Neutrophil (primary cell): ENCODE measurements around the gene PGAM1.
"Not testable (repeated sequence)": the region's sequence is repeated elsewhere in the genome, so short reads cannot be mapped to it uniquely, and the experiment has no call there.

Experiments
- H3K27ac ChIP-seq: fragments of 200-600 bp; sonication (generic); 2 replicates; pipeline ENCODE4 v1.5.1; 2016; ENCODE audit warnings: mild to moderate bottlenecking, moderate library complexity
- H3K27me3 ChIP-seq: fragments of 200-600 bp; sonication (generic); 2 replicates; pipeline ENCODE4 v1.6.0; 2016; ENCODE audit warnings: mild to moderate bottlenecking
- H3K36me3 ChIP-seq: fragments of 200-600 bp; sonication (generic); 2 replicates; pipeline ENCODE4 v1.5.1; 2017
- H3K4me1 ChIP-seq, 2 experiments: fragments of 200-600 bp in 1 of 2; sonication (generic) in 1 of 2; 1 replicate in 1 of 2; 2 replicates in 1 of 2; pipeline versions ENCODE4 v1.5.1 to v1.6.1; 2013 to 2016; ENCODE audit warnings: low read depth in 1 of 2, low read length in 1 of 2, mild to moderate bottlenecking in 1 of 2, moderate library complexity in 1 of 2; ENCODE audit not compliant: control insufficient read depth in 1 of 2, insufficient read depth in 1 of 2
- H3K4me3 ChIP-seq, 2 experiments: fragments of 200-600 bp in 1 of 2; sonication (generic) in 1 of 2; 1 replicate in 1 of 2; 2 replicates in 1 of 2; pipeline ENCODE4 v1.5.1; 2013 to 2016; ENCODE audit warnings: low read depth in 1 of 2, low read length in 1 of 2, mild to moderate bottlenecking in 1 of 2, moderate library complexity in 1 of 2
- H3K9me3 ChIP-seq: fragments of 200-600 bp; sonication (generic); 2 replicates; pipeline ENCODE4 v1.5.1; 2016
- TF ChIP-seq, protein P1 (sequence below): fragments of 200-600 bp; sonication (generic); IDR thresholded peaks from 2 replicates; pipeline ENCODE4 v1.5.1; 2016; ENCODE audit warnings: antibody characterized with exemption

The PGAM1 gene

DNA sequence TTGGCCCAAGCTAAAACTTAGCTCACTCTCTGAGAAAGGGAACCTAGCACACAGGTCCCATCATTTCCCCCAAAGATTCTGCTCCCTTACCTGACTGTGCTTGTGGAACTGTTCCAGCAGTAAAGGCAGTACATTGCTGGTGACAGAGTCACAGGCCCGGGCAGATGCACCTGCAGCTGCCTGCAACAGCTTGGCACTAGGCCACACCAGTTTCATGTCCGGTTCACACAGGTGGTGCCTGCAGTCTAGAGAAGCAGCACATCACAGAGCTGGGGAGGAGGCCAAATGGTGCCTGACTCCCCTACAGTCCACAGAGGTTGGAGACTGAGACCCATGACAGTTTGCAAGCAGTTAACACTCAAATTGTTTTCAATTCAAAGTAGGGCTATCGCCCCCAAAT, 42.2 kb downstream of the PGAM1 start:
- TF ChIP-seq, protein P1, sequence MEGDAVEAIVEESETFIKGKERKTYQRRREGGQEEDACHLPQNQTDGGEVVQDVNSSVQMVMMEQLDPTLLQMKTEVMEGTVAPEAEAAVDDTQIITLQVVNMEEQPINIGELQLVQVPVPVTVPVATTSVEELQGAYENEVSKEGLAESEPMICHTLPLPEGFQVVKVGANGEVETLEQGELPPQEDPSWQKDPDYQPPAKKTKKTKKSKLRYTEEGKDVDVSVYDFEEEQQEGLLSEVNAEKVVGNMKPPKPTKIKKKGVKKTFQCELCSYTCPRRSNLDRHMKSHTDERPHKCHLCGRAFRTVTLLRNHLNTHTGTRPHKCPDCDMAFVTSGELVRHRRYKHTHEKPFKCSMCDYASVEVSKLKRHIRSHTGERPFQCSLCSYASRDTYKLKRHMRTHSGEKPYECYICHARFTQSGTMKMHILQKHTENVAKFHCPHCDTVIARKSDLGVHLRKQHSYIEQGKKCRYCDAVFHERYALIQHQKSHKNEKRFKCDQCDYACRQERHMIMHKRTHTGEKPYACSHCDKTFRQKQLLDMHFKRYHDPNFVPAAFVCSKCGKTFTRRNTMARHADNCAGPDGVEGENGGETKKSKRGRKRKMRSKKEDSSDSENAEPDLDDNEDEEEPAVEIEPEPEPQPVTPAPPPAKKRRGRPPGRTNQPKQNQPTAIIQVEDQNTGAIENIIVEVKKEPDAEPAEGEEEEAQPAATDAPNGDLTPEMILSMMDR = no peak
- Histone ChIP-seq H3K4me1 (peaks cover 0 to 10% of the 10 kb centered on the region in 2 experiments), H3K4me3 (no peak overlapping the region), H3K27ac (no peak overlapping the region), H3K36me3 (peaks cover 69% of the 10 kb centered on the region), H3K27me3 (no peaks in the 10 kb centered on the region), H3K9me3 (no peaks in the 10 kb centered on the region)

DNA sequence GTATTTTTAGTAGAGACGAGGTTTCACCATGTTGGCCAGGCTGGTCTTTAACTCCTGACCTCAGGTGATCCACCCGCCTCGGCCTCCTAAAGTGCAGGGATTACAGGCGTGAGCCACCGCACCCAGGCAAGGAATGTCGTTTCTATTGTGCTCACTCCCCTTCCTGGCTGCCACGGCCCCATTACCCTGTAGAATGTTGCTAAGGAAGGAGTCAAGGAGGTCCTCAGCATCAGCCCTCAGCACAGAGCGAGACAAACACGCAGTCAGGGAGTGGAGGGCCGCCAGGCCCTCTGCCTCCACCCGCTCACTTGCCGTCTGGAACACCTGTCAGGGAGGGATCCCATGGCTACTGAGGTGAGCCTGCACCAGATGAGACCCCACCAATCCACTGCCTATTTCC, 42.8 kb downstream of the PGAM1 start:
- H3K36me3 ChIP-seq = peaks cover 75% of the 10 kb centered on the region
- H3K9me3 ChIP-seq, H3K4me1 ChIP-seq, H3K27ac ChIP-seq, H3K27me3 ChIP-seq, H3K4me3 ChIP-seq: not testable (repeated sequence)

DNA sequence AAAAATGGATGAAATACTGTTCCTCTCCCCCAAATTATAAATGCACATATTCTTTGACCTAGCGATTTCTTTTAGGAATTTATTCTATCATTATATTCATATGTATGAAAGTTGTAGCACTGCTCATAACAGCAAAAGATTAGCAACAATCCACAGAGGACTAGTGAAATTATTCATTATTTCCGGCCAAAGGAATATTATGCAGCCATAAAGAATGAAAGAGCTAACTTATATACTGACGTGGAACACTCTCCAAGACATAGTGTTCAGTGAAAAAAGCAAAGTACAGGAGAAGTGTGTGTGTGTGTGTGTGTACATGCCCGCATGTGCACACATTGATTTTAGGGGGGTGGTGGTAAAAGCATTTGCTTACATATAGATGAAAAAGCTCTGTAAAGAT, 48.9 kb downstream of the PGAM1 start:
- no peaks in the 10 kb centered on the region for H3K27me3 ChIP-seq
- peaks cover 55% of the 10 kb centered on the region for H3K36me3 ChIP-seq
- TF ChIP-seq, protein P1 = no peak
- no peak overlapping the region for H3K4me3 ChIP-seq
- H3K27ac ChIP-seq = peak overlapping the region; percentile 64
- peaks cover 14 to 17% of the 10 kb centered on the region in 2 experiments for H3K4me1 ChIP-seq
- no peaks in the 10 kb centered on the region for H3K9me3 ChIP-seq

DNA sequence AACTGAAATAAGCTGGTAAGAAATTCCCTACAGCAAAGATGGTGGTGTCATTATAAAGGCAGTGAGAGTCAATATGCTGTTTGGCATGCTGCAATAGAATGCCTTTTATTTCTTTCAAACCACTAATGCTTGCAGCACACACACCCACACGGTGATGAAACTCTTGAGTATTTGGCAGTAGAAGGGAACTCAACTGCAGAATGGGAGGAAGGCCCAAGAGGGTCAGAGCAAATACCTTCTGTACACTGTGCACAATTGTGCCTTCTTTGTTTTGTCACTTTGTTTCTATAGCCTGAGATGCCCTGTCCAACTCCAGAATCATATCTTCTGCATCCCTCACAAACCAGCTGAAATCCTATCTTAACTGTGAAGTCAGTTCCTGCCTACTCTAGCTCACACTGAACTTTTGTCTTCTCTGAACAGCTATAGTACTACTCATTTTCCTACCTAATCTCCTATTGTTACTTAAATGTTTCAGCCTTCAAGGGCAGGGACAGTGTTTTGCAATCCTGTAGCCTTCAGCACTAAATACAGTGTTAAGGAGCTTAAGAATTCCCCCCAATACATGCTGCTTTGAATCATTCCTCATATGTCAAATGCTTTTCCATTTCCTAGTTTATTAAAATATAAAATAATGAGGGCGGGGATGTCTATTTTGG, 50.1 kb downstream of the PGAM1 start:
- TF ChIP-seq, protein P1 = no peak
- Histone ChIP-seq H3K4me1 (peaks cover 14 to 17% of the 10 kb centered on the region in 2 experiments), H3K27ac (peak overlapping the region; percentile 64), H3K4me3 (no peak overlapping the region), H3K9me3 (no peaks in the 10 kb centered on the region), H3K27me3 (no peaks in the 10 kb centered on the region), H3K36me3 (peaks cover 55% of the 10 kb centered on the region)

DNA sequence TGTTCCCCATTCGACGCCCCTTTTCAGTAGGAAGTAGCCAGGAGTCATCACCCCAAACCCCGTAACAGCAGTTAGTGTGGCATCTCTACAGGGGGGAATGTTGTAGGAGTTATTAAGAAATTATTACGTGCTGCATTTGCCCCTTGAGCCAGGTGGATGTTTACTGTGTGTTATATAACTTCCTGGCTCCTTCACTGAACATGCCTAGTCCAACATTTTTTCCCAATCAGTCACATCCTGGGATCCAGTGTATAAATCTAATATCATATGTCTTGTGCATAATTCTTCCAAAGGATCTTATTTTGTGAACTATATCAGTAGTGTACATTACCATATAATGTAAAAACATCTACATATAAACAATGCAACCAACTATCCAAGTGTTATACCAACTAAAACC, 53.4 kb downstream of the PGAM1 start:
- H3K36me3 ChIP-seq = peaks cover 42% of the 10 kb centered on the region
- not testable (repeated sequence) for H3K27ac ChIP-seq, H3K4me3 ChIP-seq, H3K9me3 ChIP-seq, H3K27me3 ChIP-seq
- H3K4me1 ChIP-seq = peaks cover 14 to 17% of the 10 kb centered on the region in 2 experiments

DNA sequence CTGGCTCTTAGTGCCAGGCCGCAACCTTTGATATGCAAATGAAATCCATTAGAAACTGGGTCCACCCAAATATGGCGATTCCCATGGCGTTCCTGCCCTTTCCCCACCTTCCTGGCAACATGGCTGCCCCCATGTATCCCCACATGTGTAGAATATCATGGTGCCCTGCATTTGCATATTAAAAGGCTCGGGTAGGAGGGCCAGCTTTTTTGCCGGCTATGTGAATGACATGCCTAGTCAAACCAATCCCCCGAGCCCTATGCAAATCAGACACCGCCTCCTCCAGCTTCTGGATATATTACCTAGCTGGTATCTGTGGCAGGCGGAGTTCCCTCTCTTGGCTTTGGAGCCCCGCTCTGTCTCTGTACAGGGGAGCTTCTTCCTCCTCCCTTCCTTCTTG, 53.9 kb downstream of the PGAM1 start:
- TF ChIP-seq, protein P1 = no peak
- Histone ChIP-seq H3K9me3 (no peaks in the 10 kb centered on the region), H3K36me3 (peaks cover 42% of the 10 kb centered on the region), H3K4me1 (peaks cover 14 to 17% of the 10 kb centered on the region in 2 experiments), H3K27ac (no peak overlapping the region), H3K4me3 (no peak overlapping the region), H3K27me3 (no peaks in the 10 kb centered on the region)
